ENCODE results near the gene DBNDD1. TPM values are rescaled to one million over a fixed set of nuclear protein-coding genes. Genes with fewer than 3 reads are reported as not detected.

Gene DBNDD1
- total RNA-seq, 1 experiment from 2014 or later, result 60.2 TPM

- ATAC-seq (no peak), DNase-seq (ENCODE audit: low read depth, low spot score) (no peak)
- RAD21 ChIA-PET (ENCODE audit: low non-redundant PET in 1 of 2, low total read pairs in 2 of 2, uncharacterized antibody in 2 of 2, unreplicated experiment in 2 of 2), result no interaction called here
- intact Hi-C loops (cut with micrococcal nuclease), result no loop called here
- Histone ChIP-seq H3K27ac (ENCODE audit: low read depth, low read length) (no peak overlapping the region), H3K4me1 (ENCODE audit: control insufficient read depth in 1 of 2, insufficient read depth in 2 of 2, low read length in 2 of 2) (no peaks in the 10 kb centered on the region), H3K36me3 (ENCODE audit: control insufficient read depth in 1 of 2, insufficient read depth in 2 of 2, low read length in 2 of 2) (peaks cover 10 to 37% of the 10 kb centered on the region in 2 experiments; a peak in 3 of 4 replicates), H3K4me2 (ENCODE audit: low read length) (no peak overlapping the region), H3K4me3 (replicated peaks in 1 of 2; ENCODE audit: low read depth in 1 of 2, low read length in 2 of 2) (no peak overlapping the region), H3K9me2 (ENCODE audit: insufficient read depth) (no peaks in the 10 kb centered on the region), H3K9ac (ENCODE audit: low read length) (no peak overlapping the region), H4K20me1 (ENCODE audit: insufficient read depth) (no peaks in the 10 kb centered on the region), H3K27me3 (ENCODE audit: insufficient read depth, low read length) (no peaks in the 10 kb centered on the region), H2AFZ (ENCODE audit: low read depth, low read length, poor library complexity, severe bottlenecking) (no peak overlapping the region), H3K79me2 (ENCODE audit: insufficient read depth, low read length) (no peaks in the 10 kb centered on the region), H3K9me3 (ENCODE audit: control insufficient read depth in 1 of 2, insufficient read depth in 1 of 2, low read depth in 1 of 2, low read length in 2 of 2) (no peaks in the 10 kb centered on the region)
- POLR2A ChIA-PET, result no interaction called here
- TF ChIP-seq ELF1 (IDR thresholded peaks at IDR 0.05; ENCODE audit: borderline replicate concordance, low read depth), result no peak
- TF ChIP-seq EGR1 (IDR thresholded peaks at IDR 0.05; ENCODE audit: low read depth), result no peak
- no TSS peak for BruUV-seq (replicated peaks)
- CTCF ChIA-PET, result no interaction called here
Observed at GRCh38 chr16:89961920-89962319, 57.3 kb downstream of the DBNDD1 start.

- ChIA-PET POLR2A (no interaction called here), RAD21 (ENCODE audit: low non-redundant PET in 1 of 2, low total read pairs in 2 of 2, uncharacterized antibody in 2 of 2, unreplicated experiment in 2 of 2) (no interaction called here), CTCF (no interaction called here)
- Histone ChIP-seq H3K27ac (ENCODE audit: low read depth, low read length) (no peak overlapping the region), H3K79me2 (ENCODE audit: insufficient read depth, low read length) (no peaks in the 10 kb centered on the region), H3K4me2 (ENCODE audit: low read length) (no peak overlapping the region), H3K36me3 (ENCODE audit: control insufficient read depth in 1 of 2, insufficient read depth in 2 of 2, low read length in 2 of 2) (peaks cover 15 to 39% of the 10 kb centered on the region in 2 experiments; a peak in 3 of 4 replicates), H3K4me3 (replicated peaks in 1 of 2; ENCODE audit: low read depth in 1 of 2, low read length in 2 of 2) (no peak overlapping the region), H3K9me3 (ENCODE audit: control insufficient read depth in 1 of 2, insufficient read depth in 1 of 2, low read depth in 1 of 2, low read length in 2 of 2) (no peaks in the 10 kb centered on the region), H3K27me3 (ENCODE audit: insufficient read depth, low read length) (no peaks in the 10 kb centered on the region), H3K9ac (ENCODE audit: low read length) (no peak overlapping the region), H3K4me1 (ENCODE audit: control insufficient read depth in 1 of 2, insufficient read depth in 2 of 2, low read length in 2 of 2) (no peaks in the 10 kb centered on the region), H4K20me1 (ENCODE audit: insufficient read depth) (no peaks in the 10 kb centered on the region), H2AFZ (ENCODE audit: low read depth, low read length, poor library complexity, severe bottlenecking) (no peak overlapping the region), H3K9me2 (ENCODE audit: insufficient read depth) (no peaks in the 10 kb centered on the region)
- BruUV-seq (replicated peaks), result no TSS peak
- ATAC-seq (no peak), DNase-seq (ENCODE audit: low read depth, low spot score) (no peak)
- intact Hi-C loops (cut with micrococcal nuclease), result no loop called here
- TF ChIP-seq CEBPB (IDR thresholded peaks at IDR 0.05; ENCODE audit: low read depth) (no peak), SRF (IDR thresholded peaks at IDR 0.05; ENCODE audit: low read depth) (no peak), POLR2AphosphoS5 (IDR thresholded peaks at IDR 0.05; ENCODE audit: low read depth, low read length) (no peak), EGR1 (IDR thresholded peaks at IDR 0.05; ENCODE audit: low read depth) (no peak)
Observed at GRCh38 chr16:89960966-89961365, 58.3 kb downstream of the DBNDD1 start.
